IMR-90 (cell line): ENCODE results near the gene MRPL20. TPM values are rescaled to one million over a fixed set of nuclear protein-coding genes. Genes with fewer than 3 reads are reported as not detected.

ENCODE experiments used
- ATAC-seq: fragments of 200-7000 bp; cut with Tn5 transposase; 2 replicates; pipeline ENCODE4 v1.9.1; 2020; ENCODE audit warnings: low read depth, mild to moderate bottlenecking, moderate library complexity
- BruUV-seq: library from RNA; stranded (reverse); fragments of 400-500 nt; replicated peaks from 2 replicates; lab custom pipeline; 2021; lab: Mats Ljungman, UMichigan
- CTCF ChIA-PET: fragments of 300-600 bp; formaldehyde crosslinking; extraction: SDS; loops from one replicate; lab custom pipeline; 2021; ENCODE audit warnings: antibody characterized with exemption; lab: Yijun Ruan, JAX
- POLR2A ChIA-PET: fragments of 300-600 bp; sonication (Branson Sonifier 250); formaldehyde crosslinking; loops from one replicate; lab custom pipeline; 2022; ENCODE audit warnings: antibody characterized with exemption; ENCODE audit not compliant: unreplicated experiment; lab: Charles Lee
- DNase-seq: peaks from one replicate; pipeline ENCODE4 v3.0.0; 2013
- H2AFZ ChIP-seq: replicated peaks from 2 replicates; pipeline ENCODE3; 2013; ENCODE audit warnings: low read length, mild to moderate bottlenecking; ENCODE audit not compliant: poor library complexity
- H2AK5ac ChIP-seq: 2 replicates; pipeline ENCODE4 v1.6.1; 2013; ENCODE audit warnings: low read depth, low read length, inconsistent platforms
- H2AK9ac ChIP-seq: replicated peaks from 2 replicates; pipeline ENCODE3; 2013; ENCODE audit warnings: mild to moderate bottlenecking, low read depth, low read length, moderate library complexity; ENCODE audit not compliant: poor library complexity
- H2BK120ac ChIP-seq: 2 replicates; pipeline ENCODE4 v1.6.1; 2013; ENCODE audit warnings: low read depth, low read length, inconsistent platforms
- H2BK15ac ChIP-seq: 3 replicates; pipeline ENCODE4 v1.6.1; 2013; ENCODE audit warnings: low read depth, low read length, inconsistent platforms
- H2BK20ac ChIP-seq: 2 replicates; pipeline ENCODE4 v1.6.1; 2013; ENCODE audit warnings: low read depth, mild to moderate bottlenecking, inconsistent platforms, low read length, moderate library complexity
- H2BK5ac ChIP-seq: 2 replicates; pipeline ENCODE4 v1.6.1; 2013; ENCODE audit warnings: mild to moderate bottlenecking, low read depth, low read length, inconsistent platforms; ENCODE audit not compliant: poor library complexity, severe bottlenecking
- H3K14ac ChIP-seq: replicated peaks from 2 replicates; pipeline ENCODE4 v1.6.1; 2013; ENCODE audit warnings: low read depth, low read length, inconsistent platforms
- H3K18ac ChIP-seq: 2 replicates; pipeline ENCODE4 v1.6.1; 2013; ENCODE audit warnings: low read depth, low read length, control low read depth
- H3K23ac ChIP-seq: 2 replicates; pipeline ENCODE4 v1.6.1; 2013; ENCODE audit warnings: low read depth, low read length, inconsistent platforms
- H3K27ac ChIP-seq: 2 replicates; pipeline ENCODE4 v1.5.1; 2013; ENCODE audit warnings: mild to moderate bottlenecking, control low read depth, low read length; ENCODE audit not compliant: insufficient read depth
- H3K27me3 ChIP-seq: 2 replicates; pipeline ENCODE4 v1.6.1; 2013; ENCODE audit warnings: low read length; ENCODE audit not compliant: control insufficient read depth, insufficient read depth
- H3K36me3 ChIP-seq: 2 replicates; pipeline ENCODE4 v1.6.1; 2013; ENCODE audit warnings: low read length, mixed read lengths; ENCODE audit not compliant: control insufficient read depth, insufficient read depth
- H3K4ac ChIP-seq: 2 replicates; pipeline ENCODE4 v1.6.1; 2013; ENCODE audit warnings: low read depth, low read length, inconsistent platforms
- H3K4me1 ChIP-seq: 2 replicates; pipeline ENCODE4 v1.6.1; 2013; ENCODE audit warnings: low read length, mixed read lengths; ENCODE audit not compliant: control insufficient read depth, insufficient read depth
- H3K4me2 ChIP-seq: 2 replicates; pipeline ENCODE4 v1.6.1; 2013; ENCODE audit warnings: low read depth, mild to moderate bottlenecking, control low read depth, low read length, moderate library complexity
- H3K4me3 ChIP-seq: 2 replicates; pipeline ENCODE4 v1.5.1; 2013; ENCODE audit warnings: low read depth, mild to moderate bottlenecking, control low read depth, low read length, moderate library complexity; ENCODE audit not compliant: insufficient read depth
- H3K56ac ChIP-seq: 2 replicates; pipeline ENCODE4 v1.6.1; 2013; ENCODE audit warnings: low read length, inconsistent platforms; ENCODE audit not compliant: insufficient read depth; ENCODE audit errors: extremely low read depth
- H3K79me1 ChIP-seq, 2 experiments: 2 replicates each; pipeline ENCODE4 v1.6.1; 2013; ENCODE audit warnings: low read length in 2 of 2, inconsistent platforms in 1 of 2, low read depth in 1 of 2
- H3K9ac ChIP-seq: 2 replicates; pipeline ENCODE4 v1.6.1; 2013; ENCODE audit warnings: low read depth, low read length, control low read depth
- H3K9me1 ChIP-seq: 2 replicates; pipeline ENCODE4 v1.6.1; 2013; ENCODE audit warnings: low read length, inconsistent platforms; ENCODE audit not compliant: insufficient read depth
- H3K9me3 ChIP-seq: 2 replicates; pipeline ENCODE4 v1.6.1; 2013; ENCODE audit warnings: low read length; ENCODE audit not compliant: control insufficient read depth, insufficient read depth
- H4K20me1 ChIP-seq: 2 replicates; pipeline ENCODE4 v1.6.1; 2013; ENCODE audit warnings: low read length, inconsistent platforms; ENCODE audit not compliant: insufficient read depth
- H4K5ac ChIP-seq: 2 replicates; pipeline ENCODE4 v1.6.1; 2013; ENCODE audit warnings: mild to moderate bottlenecking, low read depth, low read length, control low read depth
- H4K8ac ChIP-seq, 2 experiments: 2 replicates each; pipeline ENCODE4 v1.6.1; 2013; ENCODE audit warnings: low read depth in 2 of 2, low read length in 2 of 2, control low read depth in 1 of 2, inconsistent platforms in 1 of 2
- H4K91ac ChIP-seq: 2 replicates; pipeline ENCODE4 v1.6.1; 2013; ENCODE audit warnings: low read depth, low read length, inconsistent platforms; ENCODE audit not compliant: insufficient read depth
- BHLHE40 ChIP-seq: fragments of 150-350 bp; IDR thresholded peaks from 2 replicates; pipeline ENCODE4 v1.6.1; 2016; ENCODE audit warnings: mild to moderate bottlenecking, low read depth, low read length
- CHD1 ChIP-seq: IDR thresholded peaks from 2 replicates; pipeline ENCODE4 v1.6.1; 2012; ENCODE audit warnings: low read depth, low read length, improper control_type of control experiment
- ELK1 ChIP-seq: fragments of 150-350 bp; IDR thresholded peaks from 2 replicates; pipeline ENCODE4 v1.6.1; 2016; ENCODE audit warnings: low read depth, mild to moderate bottlenecking, low read length, moderate library complexity, borderline replicate concordance
- MAZ ChIP-seq: IDR thresholded peaks from 2 replicates; pipeline ENCODE4 v1.6.1; 2012; ENCODE audit warnings: low read depth, mild to moderate bottlenecking, low read length, improper control_type of control experiment, moderate library complexity, borderline replicate concordance
- MXI1 ChIP-seq: IDR thresholded peaks from 2 replicates; pipeline ENCODE4 v1.6.1; 2012; ENCODE audit warnings: low read depth, mild to moderate bottlenecking, low read length, moderate library complexity, borderline replicate concordance
- NFE2L2 ChIP-seq: fragments of 150-350 bp; IDR thresholded peaks from 2 replicates; pipeline ENCODE4 v1.6.1; 2016; ENCODE audit warnings: low read depth, mild to moderate bottlenecking, low read length
- POLR2A ChIP-seq: IDR thresholded peaks from 2 replicates; pipeline ENCODE4 v1.6.1; 2012; ENCODE audit warnings: mild to moderate bottlenecking, low read depth, low read length
- RCOR1 ChIP-seq: IDR thresholded peaks from 2 replicates; pipeline ENCODE4 v1.6.1; 2012; ENCODE audit warnings: mild to moderate bottlenecking, low read length, improper control_type of control experiment; ENCODE audit not compliant: insufficient replicate concordance
- RFX5 ChIP-seq: IDR thresholded peaks from 2 replicates; pipeline ENCODE4 v1.8.0; 2012; ENCODE audit warnings: low read depth, mild to moderate bottlenecking, low read length, moderate library complexity
- WGBS, 2 experiments: methylation state at CpG; one replicate each; pipeline versions ENCODE4 v1.1.5 to v1.1.7; 2013; ENCODE audit warnings: missing lambda C conversion rate in 2 of 2; ENCODE audit not compliant: insufficient read length in 1 of 2; ENCODE audit errors: extremely low coverage in 2 of 2; 5-methylcytosine and 5-hydroxymethylcytosine counted together
- dilution Hi-C: fragments of 300-500 bp; cut with HindIII; formaldehyde crosslinking; loops from one replicate; pipeline ENCODE4 v1.14.3; 2018; ENCODE audit warnings: low sequenced_read_pairs; ENCODE audit not compliant: unreplicated experiment
- in situ Hi-C: fragments of 300-500 bp; cut with MboI; formaldehyde crosslinking; loops from 3 replicates; pipeline ENCODE4 v1.14.3; 2019; ENCODE audit warnings: low sequenced_read_pairs, inconsistent platforms, mixed read lengths
- intact Hi-C: fragments of 100-400 bp; cut with micrococcal nuclease; formaldehyde crosslinking; loops from 2 replicates; pipeline ENCODE4 v1.10.0; 2022
- polyA plus RNA-seq, 3 experiments: library from polyadenylated mRNA; depleted of rRNA; stranded (reverse); fragments of >200 nt; gene quantifications; 2 replicates each; pipeline ENCODE4 v1.2.3, GENCODE V29; 2012; ENCODE audit warnings: low replicate concordance in 1 of 3
- total RNA-seq: library from RNA; depleted of rRNA; stranded (reverse); fragments of >200 nt; gene quantifications from 2 replicates; pipeline ENCODE4 v1.2.3, GENCODE V29; 2012
- TF ChIP-seq, protein P1 (sequence below): fragments of 150-350 bp; IDR thresholded peaks from 2 replicates; pipeline ENCODE4 v1.6.1; 2017; ENCODE audit warnings: mild to moderate bottlenecking, antibody characterized with exemption, low read length, low read depth

MRPL20 gene
- total and polyA plus RNA-seq, 2 of the 4 experiments (the other 2 are of a cell fraction) = 141 to 157 TPM

GRCh38 chr1:1365875-1366698 lies 41.0 kb downstream of the MRPL20 start:
- Histone ChIP-seq H3K9me3 (no peaks in the 10 kb centered on the region), H3K4me3 (no peak overlapping the region), H2AFZ (no peak overlapping the region), H2BK15ac (no peak overlapping the region), H2BK20ac (no peak overlapping the region), H2AK5ac (peak overlapping the region; percentile 65; the same call in 1 of the 2 replicates), H3K18ac (no peak overlapping the region), H4K20me1 (no peaks in the 10 kb centered on the region), H3K79me1 (peaks cover under 1 to 26% of the 10 kb centered on the region in 2 experiments; a peak in 2 of 4 replicates), H3K23ac (peak overlapping the region; percentile 49; the same call in 1 of the 2 replicates), H3K56ac (no peak overlapping the region), H3K4me2 (no peak overlapping the region), H3K4ac (no peak overlapping the region), H3K36me3 (no peaks in the 10 kb centered on the region), H4K8ac (no peak overlapping the region), H4K5ac (no peak overlapping the region), H2BK120ac (no peak overlapping the region), H3K9me1 (peaks cover 11% of the 10 kb centered on the region), H3K27me3 (no peaks in the 10 kb centered on the region), H4K91ac (no peak overlapping the region), H3K9ac (no peak overlapping the region), H3K27ac (no peak overlapping the region), H2BK5ac (peak overlapping the region; percentile 45), H3K4me1 (peaks cover 10% of the 10 kb centered on the region), H2AK9ac (peak overlapping the region; percentile 42), H3K14ac (no peak overlapping the region)
- CTCF ChIA-PET = no interaction called here
- TF ChIP-seq CHD1 (no peak), BHLHE40 (no peak), MXI1 (no peak), POLR2A (no peak), RCOR1 (no peak), MAZ (no peak), RFX5 (no peak), NFE2L2 (no peak), ELK1 (no peak)
- TF ChIP-seq, protein P1, sequence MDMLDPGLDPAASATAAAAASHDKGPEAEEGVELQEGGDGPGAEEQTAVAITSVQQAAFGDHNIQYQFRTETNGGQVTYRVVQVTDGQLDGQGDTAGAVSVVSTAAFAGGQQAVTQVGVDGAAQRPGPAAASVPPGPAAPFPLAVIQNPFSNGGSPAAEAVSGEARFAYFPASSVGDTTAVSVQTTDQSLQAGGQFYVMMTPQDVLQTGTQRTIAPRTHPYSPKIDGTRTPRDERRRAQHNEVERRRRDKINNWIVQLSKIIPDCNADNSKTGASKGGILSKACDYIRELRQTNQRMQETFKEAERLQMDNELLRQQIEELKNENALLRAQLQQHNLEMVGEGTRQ = no peak
- in situ Hi-C loops = no loop called here
- dilution Hi-C loops = no loop called here
- ATAC-seq (no peak), DNase-seq (no peak)
- POLR2A ChIA-PET = no interaction called here
- intact Hi-C loops = no loop called here
- WGBS, 2 experiments = 83 to 100% methylated on average over 9 to 10 of the region's 10 CpGs
- no TSS peak for BruUV-seq
